Nucleus accumbens (tissue), 56 donors: ENCODE measurements around the gene UBP1.
"Not testable (repeated sequence)": the region's sequence is repeated elsewhere in the genome, so short reads cannot be mapped to it uniquely, and the experiment has no call there.

Source experiments
- DNase-seq, 56 donors: peaks; one replicate each; lab custom pipeline; 2025; lab: John Stamatoyannopoulos, UW

Gene UBP1

DNA sequence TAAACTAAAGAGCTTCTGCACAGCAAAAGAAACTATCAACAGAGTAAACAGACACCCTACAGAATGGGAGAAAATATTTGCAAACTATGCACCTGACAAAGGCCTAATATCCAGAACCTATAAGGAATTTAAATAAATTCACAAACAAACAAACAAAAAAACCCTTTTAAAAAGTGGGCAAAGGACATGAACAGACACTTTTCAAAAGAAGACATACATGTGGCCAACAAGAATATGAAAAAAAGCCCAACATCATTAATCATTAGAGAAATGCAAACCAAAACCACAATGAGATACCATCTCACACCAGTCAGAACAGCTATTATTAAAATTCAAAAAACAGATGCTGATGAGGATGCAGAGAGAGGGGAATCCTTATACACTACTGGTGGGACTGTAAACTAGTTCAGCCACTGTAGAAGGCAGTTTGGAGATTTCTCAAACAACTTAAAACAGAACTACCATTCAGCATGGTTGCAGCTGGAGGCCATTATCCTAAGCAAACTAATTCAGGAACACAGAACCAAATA lies 101.2 kb downstream of the UBP1 start:
- not testable (repeated sequence) for DNase-seq
